Upper lobe of left lung (tissue), 4 donors: ENCODE results near the gene KIF18B.

Experiments
- CTCF ChIP-seq, 6 experiments: fragments of 450-650 bp in 4 of 6; fragments of 200-600 bp in 2 of 6; sonication (generic) in 2 of 6; IDR thresholded peaks; one replicate each; pipeline ENCODE4 v1.5.1; 2016 to 2019; ENCODE audit warnings: antibody characterized with exemption in 6 of 6
- EP300 ChIP-seq, 4 donors: sonication (generic); formaldehyde crosslinking; IDR thresholded peaks; one replicate each; pipeline ENCODE4 v1.5.1; 2017; ENCODE audit warnings: antibody characterized with exemption in 4 of 4, control low read depth in 2 of 4
- POLR2A ChIP-seq, 4 donors: fragments of 450-650 bp; IDR thresholded peaks; one replicate each; pipeline ENCODE4 v1.5.1; 2016 to 2017; ENCODE audit warnings: antibody characterized with exemption in 4 of 4, mild to moderate bottlenecking in 2 of 4
- POLR2AphosphoS5 ChIP-seq, 2 donors: sonication (generic); formaldehyde crosslinking; IDR thresholded peaks; one replicate each; pipeline ENCODE4 v1.5.1; 2017; ENCODE audit warnings: antibody characterized with exemption in 2 of 2

DNA sequence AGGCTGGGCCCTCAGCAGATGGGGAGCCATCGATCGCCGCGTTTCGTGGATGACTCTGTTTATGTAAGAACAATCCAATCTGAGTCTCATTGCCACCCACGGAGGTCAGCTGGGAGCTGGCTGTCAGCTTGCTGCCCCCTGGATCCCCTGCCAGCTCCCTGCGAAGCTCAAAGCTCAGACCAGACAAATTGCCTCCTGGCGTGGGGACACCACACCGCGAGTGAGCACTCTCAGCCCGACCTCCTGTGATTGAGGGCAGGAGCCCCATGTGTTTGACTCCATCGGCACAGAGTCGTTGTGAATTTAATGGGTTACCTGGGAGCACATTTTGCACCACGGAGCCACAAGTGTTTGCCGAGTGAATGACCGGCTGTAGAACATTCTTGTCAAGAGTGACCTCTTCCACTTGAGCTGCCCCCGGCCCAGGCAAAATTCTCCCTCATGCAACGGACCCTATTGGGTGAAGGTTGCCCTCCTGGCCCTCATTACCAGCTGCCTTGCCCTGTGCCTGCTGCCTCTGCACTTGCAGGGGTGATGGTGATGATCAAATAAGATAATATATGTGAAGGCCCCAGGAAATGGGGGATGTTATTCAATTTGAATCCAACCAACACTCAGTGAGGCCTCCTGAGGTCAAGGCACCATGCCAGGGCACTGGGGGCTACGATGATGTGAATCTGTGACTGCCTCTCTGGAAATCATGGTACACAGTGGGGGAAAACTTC lies 24.7 kb downstream of the KIF18B start:
- TF ChIP-seq CTCF (IDR thresholded peaks at IDR 0.05) (no peak), POLR2AphosphoS5 (IDR thresholded peaks at IDR 0.05) (no peak), POLR2A (IDR thresholded peaks at IDR 0.05) (no peak), EP300 (IDR thresholded peaks at IDR 0.05) (no peak)
